ENCODE results near the gene WDR6. TPM values are rescaled to one million over a fixed set of nuclear protein-coding genes. Genes with fewer than 3 reads are reported as not detected.

WDR6 gene
- 60.5 to 79.4 TPM (median 74.0 TPM) in 5 replicates for total RNA-seq (2022; extraction: Qiagen RNA extraction)

GRCh38 chr3:49007068-49007770, at the start of gene WDR6:
Gene WDR6 (plus strand): TSS chr3:49007391. CDS start chr3:49007432, 41 bp downstream.

GRCh38 chr3:48989796-48990635, 17.2 kb upstream of the WDR6 start, which contains the start of gene P4HTM:
Gene P4HTM (plus strand): TSS chr3:48990241. CDS start chr3:48990257, 16 bp downstream.

GRCh38 chr3:49017971-49018706, 10.9 kb downstream of the WDR6 start, which contains the start of gene DALRD3:
Gene DALRD3 (minus strand): TSS chr3:49018580. CDS start chr3:49018564, 16 bp downstream.

GRCh38 chr3:49021813-49022687, 14.9 kb downstream of the WDR6 start, which contains the start of gene NDUFAF3:
Gene NDUFAF3 (plus strand): TSS chr3:49022121. CDS start chr3:49022145, 24 bp downstream.

GRCh38 chr3:49028673-49029562, 21.7 kb downstream of the WDR6 start, which contains the start of gene IMPDH2:
Gene IMPDH2 (minus strand): TSS chr3:49029398. CDS start chr3:49029350, 48 bp downstream.

Other genes starting within 250 kb of the WDR6 start
- gene PRKAR2A, start 159.5 kb upstream of the WDR6 start, total RNA-seq (2022; extraction: Qiagen RNA extraction) = 14.5 to 18.7 TPM (median 17.4 TPM) in 5 replicates
- 10.5 to 12.0 TPM (median 11.2 TPM) in 5 replicates for gene SLC25A20, start 108.5 kb upstream of the WDR6 start, total RNA-seq (2022; extraction: Qiagen RNA extraction)
- gene ARIH2, start 88.5 kb upstream of the WDR6 start, total RNA-seq (2022; extraction: Qiagen RNA extraction) = 56.2 to 63.6 TPM (median 57.0 TPM) in 5 replicates
- 12.4 to 21.3 TPM (median 19.6 TPM) in 5 replicates for gene P4HTM, start 17.1 kb upstream of the WDR6 start, total RNA-seq (2022; extraction: Qiagen RNA extraction)
- 18.4 to 26.9 TPM (median 25.6 TPM) in 5 replicates for gene DALRD3, start 11.2 kb downstream of the WDR6 start, total RNA-seq (2022; extraction: Qiagen RNA extraction)
- gene NDUFAF3, start 14.7 kb downstream of the WDR6 start, total RNA-seq (2022; extraction: Qiagen RNA extraction) = 55.1 to 94.9 TPM (median 94.0 TPM) in 5 replicates
- 152 to 164 TPM (median 157 TPM) in 5 replicates for gene IMPDH2, start 22.0 kb downstream of the WDR6 start, total RNA-seq (2022; extraction: Qiagen RNA extraction)
- gene QRICH1, start 86.7 kb downstream of the WDR6 start, total RNA-seq (2022; extraction: Qiagen RNA extraction) = 37.2 to 41.5 TPM (median 37.6 TPM) in 5 replicates
- 123 to 155 TPM (median 147 TPM) in 5 replicates for gene QARS1, start 97.4 kb downstream of the WDR6 start, total RNA-seq (2022; extraction: Qiagen RNA extraction)
- gene USP19, start 113.4 kb downstream of the WDR6 start, total RNA-seq (2022; extraction: Qiagen RNA extraction) = 18.7 to 26.6 TPM (median 25.1 TPM) in 5 replicates
- 80.0 to 111 TPM (median 107 TPM) in 5 replicates for gene LAMB2, start 125.7 kb downstream of the WDR6 start, total RNA-seq (2022; extraction: Qiagen RNA extraction)
- gene CCDC71, start 158.9 kb downstream of the WDR6 start, total RNA-seq (2022; extraction: Qiagen RNA extraction) = 12.1 to 15.3 TPM (median 14.5 TPM) in 5 replicates
- 4.3 to 6.4 TPM (median 5.5 TPM) in 5 replicates for gene KLHDC8B, start 164.2 kb downstream of the WDR6 start, total RNA-seq (2022; extraction: Qiagen RNA extraction)

All from A549 treated with CORT108297 at 1 μM for 4 hours (cell line).